HG02678 (cell line): Measurements from ENCODE around the gene PDE3B.
"Not testable (repeated sequence)": the region's sequence is repeated elsewhere in the genome, so short reads cannot be mapped to it uniquely, and the experiment has no call there.

Experiments used
- ATAC-seq: cut with Tn5 transposase; IDR thresholded peaks from one replicate; pipeline ENCODE4 v1.9.1; 2021; ENCODE audit warnings: mild to moderate bottlenecking, moderate library complexity; ENCODE audit not compliant: unreplicated experiment

The PDE3B gene

DNA sequence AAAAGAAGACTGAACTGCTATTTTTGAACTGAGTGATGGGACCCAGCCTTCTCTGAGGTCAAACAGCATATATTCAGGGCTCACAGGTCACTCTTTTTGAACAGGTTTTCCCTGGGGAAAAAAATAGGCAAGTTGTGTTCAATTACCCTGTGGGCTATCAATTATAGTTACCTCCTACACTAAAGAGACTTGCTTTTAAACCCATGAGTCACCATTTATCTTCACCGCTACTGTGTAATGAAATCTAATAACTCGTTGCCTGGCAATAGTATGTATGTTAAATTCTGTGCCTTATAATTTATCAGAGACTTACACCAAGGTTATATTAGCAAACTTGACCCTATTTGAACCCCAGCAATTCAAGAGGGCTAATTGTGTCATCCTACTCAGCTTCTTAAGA is 149.9 kb downstream of the PDE3B start:
- ATAC-seq, result no peak

DNA sequence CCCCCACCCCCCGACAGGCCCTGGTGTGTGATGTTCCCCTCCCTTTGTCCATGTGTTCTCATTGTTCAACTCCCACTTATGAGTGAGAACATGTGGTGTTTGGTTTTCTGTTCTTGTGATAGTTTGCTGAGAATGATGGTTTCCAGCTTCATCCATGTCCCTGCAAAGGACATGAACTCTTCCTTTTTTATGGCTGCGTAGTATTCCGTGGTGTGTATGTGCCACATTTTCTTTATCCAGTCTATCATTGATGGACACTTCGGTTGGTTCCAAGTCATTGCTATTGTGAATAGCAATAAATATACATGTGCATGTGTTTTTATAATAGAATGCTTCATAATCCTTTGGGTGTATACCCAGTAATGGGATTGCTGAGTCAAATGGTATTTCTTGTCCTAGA is 152.4 kb downstream of the PDE3B start:
- not testable (repeated sequence) for ATAC-seq

DNA sequence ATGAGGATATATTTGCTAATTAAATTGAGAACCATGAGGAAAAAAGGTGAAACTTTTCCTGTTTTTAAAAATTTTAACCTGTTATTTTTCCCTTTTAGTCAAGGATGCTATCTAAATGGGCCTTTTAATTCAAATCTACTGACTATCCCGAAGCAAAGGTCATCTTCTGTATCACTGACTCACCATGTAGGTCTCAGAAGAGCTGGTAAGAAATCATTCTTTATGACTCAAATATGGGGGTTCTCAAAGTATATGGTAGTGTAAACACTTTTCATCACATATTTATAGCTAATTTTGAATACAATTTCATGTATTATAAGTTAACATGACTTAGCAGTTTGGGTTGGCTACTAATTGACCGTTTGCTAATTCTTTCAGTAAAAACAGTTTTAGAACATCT is 160.2 kb downstream of the PDE3B start:
- no peak for ATAC-seq

DNA sequence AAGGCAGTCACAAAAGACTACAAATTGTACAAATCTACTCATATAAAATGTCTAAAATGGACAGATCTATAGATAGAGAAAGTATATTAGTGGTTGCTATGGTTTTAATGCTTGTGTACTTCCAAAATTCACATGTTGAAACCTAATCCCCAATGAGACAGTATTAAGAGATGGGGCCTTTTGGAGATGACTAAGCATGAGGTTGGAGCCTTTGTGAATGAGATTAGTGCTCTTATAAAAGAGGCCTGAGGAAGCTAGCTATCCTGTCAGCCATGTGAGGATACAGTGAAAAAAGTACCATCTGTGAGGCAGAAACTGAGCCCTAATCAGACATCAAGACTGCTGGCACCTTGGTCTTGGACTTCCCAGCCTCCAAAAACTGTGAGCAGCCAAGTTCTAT is 165.9 kb downstream of the PDE3B start:
- ATAC-seq, result no peak

DNA sequence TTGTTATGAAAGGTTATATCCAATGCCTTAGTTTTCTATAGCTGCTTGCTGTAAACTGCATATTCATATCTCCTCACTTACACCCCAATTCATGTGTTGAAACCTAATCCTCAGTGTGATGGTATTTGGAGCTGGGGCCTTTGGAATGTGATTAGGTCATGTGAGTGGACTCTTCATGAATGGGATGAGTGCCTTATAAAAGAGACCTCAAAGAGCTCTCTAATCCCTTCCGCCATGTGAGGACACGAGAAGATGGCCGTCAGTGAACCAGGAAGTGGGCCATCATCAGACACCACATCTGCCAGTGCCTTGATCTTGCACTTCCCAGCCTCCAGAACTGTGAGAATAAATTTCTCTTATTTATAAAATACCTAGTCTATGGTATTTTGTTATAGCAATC is 169.2 kb downstream of the PDE3B start:
- ATAC-seq, result no peak

DNA sequence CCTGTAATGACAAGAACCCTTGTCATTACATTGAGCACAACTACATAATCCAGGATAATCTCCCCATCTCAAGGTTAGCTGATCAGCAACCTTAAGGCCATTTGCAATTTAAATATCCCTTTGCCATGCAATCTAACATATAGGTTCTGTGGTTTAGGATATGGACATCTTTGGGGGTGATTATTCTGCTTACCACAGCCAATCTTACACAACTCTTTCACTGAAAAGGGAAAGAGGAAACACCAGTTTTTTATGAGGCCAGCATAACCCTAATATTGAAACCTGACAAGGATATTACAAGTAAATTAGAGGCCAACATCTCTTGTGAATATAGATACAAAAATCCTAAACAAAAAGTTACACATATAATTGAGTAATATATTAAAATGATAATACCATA is 169.9 kb downstream of the PDE3B start:
- ATAC-seq, result no peak

DNA sequence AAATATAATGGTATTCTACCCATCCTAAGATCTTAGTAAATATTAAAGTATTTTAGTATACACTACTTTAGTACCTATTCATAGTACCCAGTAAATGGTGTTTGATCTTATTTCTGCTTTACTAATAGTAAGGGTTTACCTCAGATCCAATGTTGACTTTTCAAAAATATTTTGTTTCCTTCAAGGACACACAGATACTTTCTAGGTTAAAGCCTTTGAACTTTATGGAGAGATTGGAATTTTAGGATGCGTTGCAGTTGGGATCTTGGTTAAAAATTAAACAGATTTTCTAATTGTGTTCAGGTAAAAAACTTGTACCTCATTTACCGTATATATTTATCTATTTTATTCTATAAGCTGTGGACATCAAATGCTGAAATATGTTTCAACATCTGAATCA is 175.2 kb downstream of the PDE3B start:
- ATAC-seq, result no peak

DNA sequence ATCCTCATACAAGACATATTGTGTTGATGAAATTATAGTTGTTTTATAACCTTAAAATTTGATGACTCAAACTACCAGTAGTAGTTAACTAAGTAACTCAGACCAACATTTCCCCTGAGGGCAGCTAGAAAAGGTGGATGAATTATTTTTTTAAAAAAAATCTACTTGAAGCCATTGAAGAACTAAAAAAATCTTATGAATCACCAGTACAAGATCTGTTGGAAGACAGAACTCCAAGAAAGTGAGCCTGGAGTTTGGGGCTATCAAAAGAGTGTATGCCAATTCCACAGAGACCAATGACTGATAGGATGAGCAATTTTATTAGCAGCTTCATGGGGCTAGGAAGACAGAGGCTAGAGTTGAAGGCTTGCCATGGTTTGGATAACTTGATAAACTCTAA is 176.0 kb downstream of the PDE3B start:
- ATAC-seq, result no peak

DNA sequence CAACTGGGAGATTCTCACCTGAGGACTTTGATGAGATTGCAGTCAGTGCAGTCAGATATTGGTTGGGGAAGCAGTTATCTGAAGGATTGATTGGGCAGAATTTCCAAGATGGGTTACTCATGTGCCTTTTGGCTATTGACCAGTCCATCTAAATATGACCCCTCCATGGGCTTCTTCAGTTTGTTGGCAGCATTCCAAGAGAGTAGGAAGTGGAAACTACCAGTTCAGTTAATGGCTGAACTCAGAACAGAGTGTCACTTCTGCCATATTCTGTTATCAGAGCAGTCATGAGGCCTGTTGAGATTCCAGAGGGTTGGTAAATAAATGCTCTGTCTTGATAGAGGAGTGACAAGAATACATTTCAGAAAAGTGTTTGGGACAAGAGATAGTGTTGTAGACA is 177.4 kb downstream of the PDE3B start:
- ATAC-seq, result no peak

DNA sequence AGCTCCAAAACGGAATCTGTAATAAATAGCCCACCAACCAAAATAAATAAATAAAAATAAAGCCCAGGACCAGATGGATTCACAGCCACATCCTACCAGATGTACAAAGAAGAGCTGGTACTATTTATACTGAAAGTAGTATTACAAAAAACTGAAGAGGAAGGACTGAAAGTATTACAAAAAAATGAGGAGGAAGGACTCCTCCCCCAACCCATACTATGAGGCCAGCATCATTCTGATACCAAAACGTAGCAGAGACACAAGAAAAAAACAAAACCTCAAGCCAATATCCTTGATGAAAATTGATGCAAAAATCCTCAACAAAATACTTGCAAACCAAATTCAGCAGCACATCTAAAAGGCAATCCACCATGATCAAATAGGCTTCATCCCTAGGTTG is 183.0 kb downstream of the PDE3B start:
- ATAC-seq, result no peak

DNA sequence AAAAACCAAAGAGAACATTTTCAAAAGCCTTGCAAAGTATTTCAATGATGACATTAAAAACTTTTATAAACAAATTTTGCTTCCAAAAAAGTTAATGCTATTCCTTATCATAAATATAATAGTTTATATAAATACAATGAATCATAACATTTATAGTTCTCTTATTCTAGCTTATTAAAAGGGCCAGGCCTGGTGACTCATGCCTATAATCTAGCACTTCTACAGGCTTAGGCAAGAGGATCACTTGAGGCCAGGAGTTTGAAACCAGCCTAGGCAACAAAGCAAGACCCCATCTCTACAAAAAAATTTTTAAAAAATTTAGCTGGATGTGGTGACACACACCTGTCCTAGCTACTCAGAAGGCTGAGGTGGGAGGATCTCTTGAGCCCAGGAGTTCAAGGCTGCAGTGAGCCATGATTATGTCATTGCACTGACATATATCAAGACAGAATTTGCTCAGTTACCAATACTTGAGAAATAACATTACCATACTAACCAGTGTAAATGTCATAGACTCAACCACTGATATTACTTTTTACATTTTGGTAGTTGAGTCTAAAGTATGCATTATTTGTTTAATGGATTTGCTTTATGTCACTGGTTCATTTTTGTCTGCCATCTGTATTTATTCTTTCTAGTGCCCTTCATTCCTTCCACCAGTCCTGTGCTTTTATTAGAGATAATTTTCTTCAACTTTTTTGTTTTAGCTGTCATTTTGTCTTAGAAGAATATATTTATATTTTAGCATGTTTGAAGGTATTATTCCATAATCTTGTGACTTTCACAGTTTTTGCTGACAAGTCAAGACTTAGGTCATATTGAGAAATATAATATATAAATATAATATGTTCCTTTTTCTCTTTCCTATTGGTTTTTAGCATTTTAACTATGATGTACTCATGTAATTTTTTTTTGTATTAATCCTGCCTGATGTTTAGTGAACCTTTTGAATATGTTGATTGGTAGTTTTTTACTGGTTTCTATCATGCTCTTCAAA is 192.2 kb downstream of the PDE3B start:
- no peak for ATAC-seq

DNA sequence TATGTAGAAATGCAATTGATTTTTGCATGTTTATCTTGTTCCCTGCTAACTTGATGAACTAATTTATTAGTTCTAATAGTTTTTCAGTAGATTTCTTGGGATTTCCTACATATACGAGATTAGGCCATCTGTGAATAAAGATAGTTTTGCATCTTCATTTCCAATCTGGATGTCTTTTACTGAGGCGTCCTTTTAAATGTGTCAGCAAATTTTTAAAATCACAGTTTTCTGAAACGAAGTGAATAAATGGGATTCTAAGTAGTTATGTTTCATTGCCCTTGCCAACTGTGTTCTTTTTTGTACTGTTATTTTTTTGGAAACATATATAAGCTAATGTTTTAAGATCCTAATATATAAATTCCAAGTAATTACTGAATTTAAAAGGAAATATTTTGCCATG is 198.4 kb downstream of the PDE3B start:
- ATAC-seq, result no peak

DNA sequence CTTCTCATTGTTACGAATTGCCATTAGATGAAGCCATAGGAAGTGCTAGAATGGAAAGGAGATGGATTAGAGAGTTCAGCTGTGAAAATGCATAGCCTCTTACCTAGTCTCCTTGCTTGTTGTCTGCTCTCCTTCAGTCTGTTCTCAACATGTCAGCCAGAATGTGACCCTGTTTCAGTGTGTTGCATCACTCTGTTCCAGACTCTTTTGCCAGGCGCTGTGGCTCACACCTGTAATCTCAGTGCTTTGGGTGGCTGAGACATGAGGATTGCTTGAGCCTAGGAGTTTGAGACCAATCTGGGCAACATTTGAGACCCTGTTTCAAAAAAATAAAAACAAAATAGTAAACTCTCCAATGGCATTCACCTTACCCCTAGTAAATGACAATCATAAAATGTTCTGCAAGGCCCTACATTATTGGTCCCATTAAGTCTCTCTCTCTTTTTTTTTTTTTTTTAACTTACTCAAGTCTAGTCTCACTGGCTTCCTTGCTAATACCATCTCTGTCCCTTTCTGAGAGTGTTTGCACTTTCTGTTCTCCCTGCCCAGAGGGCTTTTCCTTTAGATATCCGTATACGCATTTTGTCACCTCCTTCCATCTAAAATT is 209.1 kb downstream of the PDE3B start:
- ATAC-seq, result no peak

DNA sequence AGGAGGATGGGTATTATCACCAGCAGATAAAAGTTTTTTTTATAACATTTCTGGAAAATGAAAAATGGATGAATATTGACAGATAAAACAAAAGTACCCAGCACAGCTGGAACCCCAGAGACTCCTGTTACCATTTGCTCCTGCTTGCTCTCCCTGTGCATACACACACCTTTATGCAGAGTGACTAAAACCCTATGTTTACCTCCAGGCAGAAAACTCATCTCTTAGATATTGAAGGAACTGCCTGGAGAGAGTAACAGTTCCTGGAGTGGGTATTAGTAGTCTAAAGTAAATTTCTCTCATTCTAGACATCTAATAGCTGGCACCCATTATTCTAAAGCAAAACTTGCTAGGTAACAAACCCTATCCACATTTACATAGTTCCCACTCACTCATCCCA is 210.5 kb downstream of the PDE3B start:
- no peak for ATAC-seq

DNA sequence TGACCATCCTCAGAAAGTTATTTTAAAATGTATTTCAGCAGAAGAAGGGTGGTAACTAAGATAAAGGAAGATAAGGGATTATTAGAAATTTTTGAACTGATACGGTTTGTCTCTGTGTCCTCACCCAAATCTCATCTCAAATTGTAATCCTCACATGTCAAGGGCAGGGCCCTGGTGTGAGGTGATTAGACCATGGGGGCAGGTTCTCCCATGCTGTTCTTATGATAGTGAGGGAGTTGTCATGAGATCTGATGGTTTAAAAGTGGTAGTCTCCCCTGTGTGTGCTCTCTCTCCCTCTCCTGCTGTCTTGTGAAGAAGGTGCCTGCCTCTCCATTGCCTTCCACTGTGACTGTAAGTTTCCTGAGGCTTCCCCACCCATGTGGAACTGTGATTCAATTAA is 212.3 kb downstream of the PDE3B start:
- no peak for ATAC-seq

DNA sequence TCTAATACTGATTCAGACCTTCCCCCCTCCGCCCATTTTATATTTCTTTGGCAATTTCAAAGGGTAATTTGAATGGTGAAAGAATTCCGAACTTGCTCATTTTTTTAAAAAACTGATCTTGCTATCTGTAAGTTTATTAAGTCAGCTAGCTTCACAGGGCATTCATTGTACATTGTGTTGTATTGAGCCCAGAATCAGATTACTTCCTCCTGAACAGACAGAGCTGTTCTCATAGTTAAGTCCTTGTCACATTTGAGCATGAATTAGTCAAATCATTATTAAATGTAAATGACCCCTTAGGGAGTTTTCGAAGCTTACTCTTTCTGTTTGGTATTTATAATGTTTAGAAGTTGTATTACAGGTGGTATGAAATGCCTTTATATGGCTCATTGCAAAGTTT is 214.0 kb downstream of the PDE3B start:
- no peak for ATAC-seq

DNA sequence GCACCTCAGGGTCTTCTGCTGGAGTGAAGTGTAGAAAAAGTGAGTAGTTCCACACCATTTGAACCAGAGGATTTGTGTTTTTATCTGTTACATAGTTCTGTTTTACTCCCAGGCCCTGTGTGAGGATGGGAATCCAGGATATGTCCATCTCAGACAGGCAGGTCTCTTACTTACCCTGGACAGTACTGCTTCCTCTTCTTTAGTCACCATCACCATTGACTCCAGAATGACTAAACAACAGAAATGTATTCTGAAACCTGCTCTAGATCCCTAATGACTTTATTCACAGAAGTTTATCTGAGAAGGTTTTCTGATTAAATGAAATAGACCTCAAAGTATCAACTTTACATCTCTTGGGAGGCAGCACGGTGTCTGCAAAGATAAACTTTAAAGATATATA is 214.8 kb downstream of the PDE3B start:
- no peak for ATAC-seq

DNA sequence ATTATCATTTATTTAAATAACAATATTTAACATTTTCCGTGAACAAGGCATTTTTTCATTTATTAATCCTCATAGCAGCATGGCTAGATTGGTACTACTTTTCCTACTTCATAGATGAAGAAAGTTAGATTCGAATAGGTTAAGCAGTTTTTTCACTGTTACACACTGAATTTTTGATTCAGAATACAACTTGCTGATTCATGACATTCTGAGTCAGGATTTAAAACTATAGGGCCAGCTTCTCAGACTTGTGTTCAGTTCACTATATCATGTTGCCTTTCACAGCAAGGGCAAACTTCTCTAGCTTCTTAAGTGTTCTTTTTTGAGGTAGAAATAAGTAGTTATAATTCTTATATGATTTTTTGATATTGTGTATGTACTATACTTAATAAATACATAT is 216.9 kb downstream of the PDE3B start:
- ATAC-seq, result no peak

DNA sequence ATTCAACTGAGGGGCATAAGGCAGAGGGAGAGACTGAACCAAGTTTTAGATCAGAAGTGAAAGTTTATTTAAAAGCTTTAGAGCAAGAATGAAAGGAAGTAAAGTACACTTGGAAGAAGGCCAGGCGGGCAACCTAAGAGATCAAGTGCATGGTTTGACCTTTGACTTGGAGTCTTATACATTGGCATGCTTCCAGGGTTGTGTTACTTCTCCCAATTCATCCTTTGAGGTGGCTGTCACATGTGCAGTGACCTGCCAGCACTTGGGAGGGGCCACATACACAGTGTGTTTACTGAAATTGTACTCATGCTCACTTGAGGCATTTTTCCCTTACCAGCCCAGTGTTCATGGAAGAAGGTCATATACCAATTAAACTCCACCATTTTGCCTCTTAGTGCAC is 218.1 kb downstream of the PDE3B start:
- no peak for ATAC-seq

DNA sequence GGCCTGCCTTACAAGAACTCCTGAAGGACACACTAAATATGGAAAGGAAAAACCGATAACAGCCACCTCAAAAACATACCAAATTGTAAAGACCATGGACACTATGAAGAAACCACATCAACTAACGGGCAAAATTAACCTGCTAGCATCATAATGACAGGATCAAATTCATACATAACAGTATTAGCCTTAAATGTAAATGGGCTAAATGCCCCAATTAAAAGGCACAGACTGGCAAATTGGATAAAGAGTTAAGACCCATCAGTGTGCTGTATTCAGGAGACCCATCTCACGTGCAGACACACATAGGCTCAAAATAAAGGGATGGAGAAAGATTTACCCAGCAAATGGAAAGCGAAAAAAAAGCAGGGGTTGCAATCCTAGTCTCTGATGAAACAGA is 220.2 kb downstream of the PDE3B start:
- not testable (repeated sequence) for ATAC-seq

DNA sequence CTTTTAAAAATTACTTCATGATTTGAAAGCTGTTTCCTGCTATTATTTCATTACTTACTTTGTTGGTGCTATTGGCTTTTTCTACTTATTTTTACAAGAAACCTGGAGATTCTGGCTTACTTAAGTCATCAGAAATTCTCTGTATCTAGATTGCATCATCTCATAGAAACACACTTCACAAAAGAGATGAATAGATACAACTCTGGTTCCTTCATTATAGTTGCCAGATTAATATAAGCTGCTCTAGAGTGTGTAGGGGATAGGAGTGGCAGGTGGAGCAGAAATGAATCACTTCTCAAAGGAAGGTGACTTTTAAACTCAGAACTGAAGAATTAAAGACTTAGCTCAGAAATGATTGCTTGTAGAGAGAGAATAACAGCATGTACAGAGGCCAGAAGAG is 228.4 kb downstream of the PDE3B start:
- no peak for ATAC-seq

DNA sequence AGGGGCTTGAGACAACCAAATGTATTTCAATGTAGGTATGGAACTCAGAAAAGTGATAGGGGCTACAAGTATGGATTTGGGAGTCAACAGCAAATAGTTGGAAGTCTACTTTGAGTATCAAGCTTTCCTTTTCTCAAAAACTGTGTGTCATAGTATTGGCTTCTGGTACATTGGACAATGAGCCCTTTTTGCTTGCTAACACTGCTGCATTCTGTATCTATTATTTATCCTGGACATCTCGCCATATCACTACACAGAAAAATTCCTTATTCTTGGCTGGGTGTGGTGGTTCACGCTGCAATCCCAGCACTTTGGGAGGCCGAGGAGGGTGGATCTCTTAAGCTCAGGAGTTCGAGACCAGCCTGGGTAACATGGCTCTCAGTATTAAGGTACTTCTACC is 230.0 kb downstream of the PDE3B start:
- no peak for ATAC-seq
